ENCODE results near the gene AOPEP.

AOPEP gene

GRCh38 chr9:94919376-94920098 lies 193.0 kb downstream of the AOPEP start (continued):
- TF ChIP-seq ZBTB20 (tag by site-specific recombination; IDR thresholded peaks at IDR 0.05) (peak; percentile 53; the same call in 1 of the 2 replicates), ZNF623 (tag by site-specific recombination; IDR thresholded peaks at IDR 0.05) (no peak), ZNF416 (tag by site-specific recombination; IDR thresholded peaks at IDR 0.05) (no peak), ZNF785 (tag by site-specific recombination; IDR thresholded peaks at IDR 0.05) (no peak), KLF7 (tag by site-specific recombination; IDR thresholded peaks at IDR 0.05; ENCODE audit: borderline replicate concordance) (no peak), ZNF214 (tag by site-specific recombination; IDR thresholded peaks at IDR 0.05; ENCODE audit: borderline replicate concordance) (no peak), BCL11B (tag by site-specific recombination; IDR thresholded peaks at IDR 0.05; ENCODE audit: low read depth) (no peak), ZNF501 (tag by site-specific recombination; IDR thresholded peaks at IDR 0.05) (no peak), ZNF610 (tag by site-specific recombination; IDR thresholded peaks at IDR 0.05; ENCODE audit: borderline replicate concordance) (no peak), REPIN1 (tag by site-specific recombination; IDR thresholded peaks at IDR 0.05; ENCODE audit: low read depth) (no peak), ZNF266 (tag by site-specific recombination; IDR thresholded peaks at IDR 0.05; ENCODE audit: low read depth) (no peak), SP7 (tag by site-specific recombination; IDR thresholded peaks at IDR 0.05) (0 out of 2 replicates have a peak, but pooled peaks have one; percentile 23), ZNF398 (tag by site-specific recombination; IDR thresholded peaks at IDR 0.05) (no peak), HOXA7 (CRISPR knock-in tag; IDR thresholded peaks at IDR 0.05; ENCODE audit: borderline replicate concordance) (no peak)
- TF ChIP-seq, protein P1, sequence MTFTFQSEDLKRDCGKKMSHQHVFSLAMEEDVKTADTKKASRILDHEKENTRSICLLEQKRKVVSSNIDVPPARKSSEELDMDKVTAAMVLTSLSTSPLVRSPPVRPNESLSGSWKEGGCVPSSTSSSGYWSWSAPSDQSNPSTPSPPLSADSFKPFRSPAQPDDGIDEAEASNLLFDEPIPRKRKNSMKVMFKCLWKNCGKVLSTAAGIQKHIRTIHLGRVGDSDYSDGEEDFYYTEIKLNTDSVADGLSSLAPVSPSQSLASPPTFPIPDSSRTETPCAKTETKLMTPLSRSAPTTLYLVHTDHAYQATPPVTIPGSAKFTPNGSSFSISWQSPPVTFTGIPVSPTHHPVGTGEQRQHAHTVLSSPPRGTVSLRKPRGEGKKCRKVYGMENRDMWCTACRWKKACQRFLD (tag by site-specific recombination; IDR thresholded peaks at IDR 0.05), result no peak

GRCh38 chr9:94920420-94921091 lies 194.1 kb downstream of the AOPEP start:
- Histone ChIP-seq H3K27ac (ENCODE audit: extremely low read depth, low read depth, low read length) (no peak overlapping the region), H3K9me3 (ENCODE audit: control insufficient read depth, insufficient read depth, low read depth, low read length) (no peaks in the 10 kb centered on the region), H3K36me3 (ENCODE audit: control insufficient read depth in 2 of 2, insufficient read depth in 1 of 2, low read length in 2 of 2) (no peaks in the 10 kb centered on the region), H3K4me1 (ENCODE audit: control insufficient read depth, insufficient read depth, low read length) (peaks cover 3% of the 10 kb centered on the region; the same call in 1 of the 2 replicates), H3K4me3 (ENCODE audit: low read depth, low read length) (no peak overlapping the region)
- CTCF ChIA-PET, result interaction anchor here (0.6 to 1.8 kb wide), 4 partner anchors 26 to 776 kb away, joined by 3 to 6 read pairs (median 4); no protein-coding TSS in a partner anchor
- POLR2A ChIA-PET, result interaction anchor here (1.0 to 1.2 kb wide), 2 partner anchors 9 to 16 kb away, joined by 3 to 4 read pairs; no protein-coding TSS in a partner anchor
- no peak for TF ChIP-seq ZNF140 (tag by site-specific recombination; IDR thresholded peaks at IDR 0.05)
- TF ChIP-seq ZEB2 (tag by site-specific recombination; IDR thresholded peaks at IDR 0.05), result no peak
- TF ChIP-seq, protein P2, sequence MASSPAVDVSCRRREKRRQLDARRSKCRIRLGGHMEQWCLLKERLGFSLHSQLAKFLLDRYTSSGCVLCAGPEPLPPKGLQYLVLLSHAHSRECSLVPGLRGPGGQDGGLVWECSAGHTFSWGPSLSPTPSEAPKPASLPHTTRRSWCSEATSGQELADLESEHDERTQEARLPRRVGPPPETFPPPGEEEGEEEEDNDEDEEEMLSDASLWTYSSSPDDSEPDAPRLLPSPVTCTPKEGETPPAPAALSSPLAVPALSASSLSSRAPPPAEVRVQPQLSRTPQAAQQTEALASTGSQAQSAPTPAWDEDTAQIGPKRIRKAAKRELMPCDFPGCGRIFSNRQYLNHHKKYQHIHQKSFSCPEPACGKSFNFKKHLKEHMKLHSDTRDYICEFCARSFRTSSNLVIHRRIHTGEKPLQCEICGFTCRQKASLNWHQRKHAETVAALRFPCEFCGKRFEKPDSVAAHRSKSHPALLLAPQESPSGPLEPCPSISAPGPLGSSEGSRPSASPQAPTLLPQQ (tag by site-specific recombination; IDR thresholded peaks at IDR 0.05), result no peak
- no peak for TF ChIP-seq ZNF514 (tag by site-specific recombination; IDR thresholded peaks at IDR 0.05)
- no peak for TF ChIP-seq OVOL3 (tag by site-specific recombination; IDR thresholded peaks at IDR 0.05)
- TF ChIP-seq ZBTB6 (tag by site-specific recombination; IDR thresholded peaks at IDR 0.05), result no peak
- no peak for TF ChIP-seq ZNF785 (tag by site-specific recombination; IDR thresholded peaks at IDR 0.05)
- no peak for TF ChIP-seq ZBTB44 (tag by site-specific recombination; IDR thresholded peaks at IDR 0.05)
- TF ChIP-seq ZNF76 (tag by site-specific recombination; IDR thresholded peaks at IDR 0.05; ENCODE audit: borderline replicate concordance, low read depth), result no peak
- TF ChIP-seq, protein P3, sequence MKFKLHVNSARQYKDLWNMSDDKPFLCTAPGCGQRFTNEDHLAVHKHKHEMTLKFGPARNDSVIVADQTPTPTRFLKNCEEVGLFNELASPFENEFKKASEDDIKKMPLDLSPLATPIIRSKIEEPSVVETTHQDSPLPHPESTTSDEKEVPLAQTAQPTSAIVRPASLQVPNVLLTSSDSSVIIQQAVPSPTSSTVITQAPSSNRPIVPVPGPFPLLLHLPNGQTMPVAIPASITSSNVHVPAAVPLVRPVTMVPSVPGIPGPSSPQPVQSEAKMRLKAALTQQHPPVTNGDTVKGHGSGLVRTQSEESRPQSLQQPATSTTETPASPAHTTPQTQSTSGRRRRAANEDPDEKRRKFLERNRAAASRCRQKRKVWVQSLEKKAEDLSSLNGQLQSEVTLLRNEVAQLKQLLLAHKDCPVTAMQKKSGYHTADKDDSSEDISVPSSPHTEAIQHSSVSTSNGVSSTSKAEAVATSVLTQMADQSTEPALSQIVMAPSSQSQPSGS (tag by site-specific recombination; IDR thresholded peaks at IDR 0.05; ENCODE audit: low read depth), result no peak
- TF ChIP-seq ZNF473 (tag by site-specific recombination; IDR thresholded peaks at IDR 0.05), result no peak
- no peak for TF ChIP-seq ZNF664 (tag by site-specific recombination; IDR thresholded peaks at IDR 0.05)
- no peak for TF ChIP-seq ZNF610 (tag by site-specific recombination; IDR thresholded peaks at IDR 0.05; ENCODE audit: borderline replicate concordance)
- no peak for TF ChIP-seq ZNF214 (tag by site-specific recombination; IDR thresholded peaks at IDR 0.05; ENCODE audit: borderline replicate concordance)
- no peak for TF ChIP-seq ZNF175 (tag by site-specific recombination; IDR thresholded peaks at IDR 0.05)

Measured in HEK293 (cell line).